CD14-positive monocyte (primary cell): ENCODE results near the gene MLLT3. TPM values are rescaled to one million over a fixed set of nuclear protein-coding genes. Genes with fewer than 3 reads are reported as not detected.

Experiments
- DNase-seq, 3 donors: peaks; one replicate each; pipeline ENCODE4 v3.0.0-alpha.2; 2011 to 2022
- H2AFZ ChIP-seq: 2 replicates; pipeline ENCODE4 v1.6.0; 2012; ENCODE audit warnings: mild to moderate bottlenecking, low read depth, low read length, inconsistent platforms; ENCODE audit not compliant: insufficient read depth, poor library complexity, severe bottlenecking
- H3K27ac ChIP-seq, 2 donors: 1 replicate in 1 of 2; 2 replicates in 1 of 2; pipeline ENCODE4 v1.5.1; 2012 to 2013; ENCODE audit warnings: low read length in 2 of 2, control low read depth in 1 of 2, inconsistent platforms in 1 of 2, low read depth in 1 of 2, mild to moderate bottlenecking in 1 of 2
- H3K27me3 ChIP-seq, 2 donors: one replicate each; pipeline versions ENCODE4 v1.6.0 to v1.6.1; 2011 to 2013; ENCODE audit warnings: low read length in 2 of 2; ENCODE audit not compliant: control insufficient read depth in 2 of 2, insufficient read depth in 2 of 2
- H3K36me3 ChIP-seq, 2 donors: replicated peaks in 1 of 2; 1 replicate in 1 of 2; 2 replicates in 1 of 2; pipeline versions ENCODE4 v1.5.1 to v1.6.1; 2012 to 2013; ENCODE audit warnings: low read length in 2 of 2, control low read depth in 1 of 2, inconsistent platforms in 1 of 2, mild to moderate bottlenecking in 1 of 2; ENCODE audit not compliant: insufficient read depth in 2 of 2, control insufficient read depth in 1 of 2
- H3K4me1 ChIP-seq, 2 donors: 1 replicate in 1 of 2; 2 replicates in 1 of 2; pipeline versions ENCODE4 v1.5.1 to v1.6.1; 2012 to 2013; ENCODE audit warnings: low read length in 2 of 2, control low read depth in 1 of 2, inconsistent platforms in 1 of 2, mild to moderate bottlenecking in 1 of 2, moderate library complexity in 1 of 2; ENCODE audit not compliant: insufficient read depth in 2 of 2, control insufficient read depth in 1 of 2
- H3K4me2 ChIP-seq: replicated peaks from 2 replicates; pipeline ENCODE3; 2012; ENCODE audit warnings: low read length, moderate library complexity, mild to moderate bottlenecking; ENCODE audit not compliant: poor library complexity, severe bottlenecking; ENCODE audit errors: extremely low read depth
- H3K4me3 ChIP-seq, 3 experiments: fragments of 200-600 bp in 1 of 3; sonication (generic) in 1 of 3; replicated peaks in 1 of 3; 1 replicate in 2 of 3; 2 replicates in 1 of 3; pipeline ENCODE4 v1.5.1; 2011 to 2013; ENCODE audit warnings: low read length in 3 of 3, mild to moderate bottlenecking in 3 of 3, control low read depth in 2 of 3, low read depth in 2 of 3, inconsistent platforms in 1 of 3, moderate library complexity in 1 of 3
- H3K79me2 ChIP-seq: 2 replicates; pipeline ENCODE4 v1.6.0; 2012; ENCODE audit warnings: mild to moderate bottlenecking, control low read depth, inconsistent platforms, low read length, moderate library complexity; ENCODE audit not compliant: insufficient read depth
- H3K9ac ChIP-seq: 2 replicates; pipeline ENCODE4 v1.6.0; 2017; ENCODE audit warnings: low read length, mild to moderate bottlenecking; ENCODE audit not compliant: insufficient read depth, poor library complexity, severe bottlenecking
- H3K9me3 ChIP-seq, 2 donors: replicated peaks in 1 of 2; 1 replicate in 1 of 2; 2 replicates in 1 of 2; pipeline versions ENCODE4 v1.5.1 to v1.6.1; 2012 to 2013; ENCODE audit warnings: low read length in 2 of 2, control low read depth in 1 of 2; ENCODE audit not compliant: control insufficient read depth in 1 of 2, insufficient read depth in 1 of 2
- H4K20me1 ChIP-seq: 2 replicates; pipeline ENCODE4 v1.6.0; 2012; ENCODE audit warnings: mild to moderate bottlenecking, low read length, control low read depth, moderate library complexity; ENCODE audit not compliant: insufficient read depth
- H3K27ac Mint-ChIP-seq, 7 donors: one replicate each; pipeline ENCODE4 v1.8.0; 2020; ENCODE audit warnings: mild to moderate bottlenecking in 7 of 7, mixed read lengths in 7 of 7, moderate library complexity in 6 of 7, inconsistent platforms in 2 of 7
- H3K27me3 Mint-ChIP-seq, 3 donors: one replicate each; pipeline ENCODE4 v1.8.0; 2021 to 2022; ENCODE audit warnings: low read depth in 3 of 3, mild to moderate bottlenecking in 3 of 3, mixed read lengths in 3 of 3, moderate library complexity in 3 of 3, inconsistent platforms in 1 of 3
- H3K36me3 Mint-ChIP-seq, 2 donors: one replicate each; pipeline ENCODE4 v1.8.0; 2020; ENCODE audit warnings: mixed read lengths in 2 of 2, inconsistent platforms in 1 of 2, mild to moderate bottlenecking in 1 of 2
- H3K4me1 Mint-ChIP-seq: one replicate; pipeline ENCODE4 v1.8.0; 2020; ENCODE audit warnings: mild to moderate bottlenecking, mixed read lengths
- H3K4me3 Mint-ChIP-seq, 2 donors: one replicate each; pipeline ENCODE4 v1.8.0; 2020; ENCODE audit warnings: mild to moderate bottlenecking in 2 of 2, mixed read lengths in 2 of 2, moderate library complexity in 1 of 2
- H3K9me3 Mint-ChIP-seq, 7 donors: one replicate each; pipeline ENCODE4 v1.8.0; 2020 to 2022; ENCODE audit warnings: mixed read lengths in 7 of 7, mild to moderate bottlenecking in 6 of 7, moderate library complexity in 6 of 7, inconsistent platforms in 2 of 7
- CTCF ChIP-seq: fragments of 200-600 bp; IDR thresholded peaks from one replicate; pipeline ENCODE4 v1.8.0; 2022; ENCODE audit warnings: antibody characterized with exemption, mild to moderate bottlenecking
- WGBS: methylation state at CpG from one replicate; pipeline ENCODE4 v1.1.5; 2013; ENCODE audit warnings: missing lambda C conversion rate; ENCODE audit not compliant: insufficient coverage; 5-methylcytosine and 5-hydroxymethylcytosine counted together
- intact Hi-C, 2 donors: fragments of 100-400 bp; cut with micrococcal nuclease; formaldehyde crosslinking; loops; one replicate each; pipeline versions ENCODE4 v1.15.0 to v1.15.1; 2023
- polyA plus RNA-seq, 3 donors: library from polyadenylated mRNA; depleted of rRNA in 1 of 3; unstranded in 2 of 3; stranded (reverse) in 1 of 3; fragments of 300-500 nt in 2 of 3; fragments of >200 nt in 1 of 3; fragmentation: Illumina TruSeq in 2 of 3; gene quantifications; 1 replicate in 2 of 3; 2 replicates in 1 of 3; pipeline ENCODE4 v1.2.3, GENCODE V29; 2012 to 2021

Gene MLLT3
- polyA plus RNA-seq, 3 donors: 0.81 to 2.3 (median 1.5) TPM

DNA sequence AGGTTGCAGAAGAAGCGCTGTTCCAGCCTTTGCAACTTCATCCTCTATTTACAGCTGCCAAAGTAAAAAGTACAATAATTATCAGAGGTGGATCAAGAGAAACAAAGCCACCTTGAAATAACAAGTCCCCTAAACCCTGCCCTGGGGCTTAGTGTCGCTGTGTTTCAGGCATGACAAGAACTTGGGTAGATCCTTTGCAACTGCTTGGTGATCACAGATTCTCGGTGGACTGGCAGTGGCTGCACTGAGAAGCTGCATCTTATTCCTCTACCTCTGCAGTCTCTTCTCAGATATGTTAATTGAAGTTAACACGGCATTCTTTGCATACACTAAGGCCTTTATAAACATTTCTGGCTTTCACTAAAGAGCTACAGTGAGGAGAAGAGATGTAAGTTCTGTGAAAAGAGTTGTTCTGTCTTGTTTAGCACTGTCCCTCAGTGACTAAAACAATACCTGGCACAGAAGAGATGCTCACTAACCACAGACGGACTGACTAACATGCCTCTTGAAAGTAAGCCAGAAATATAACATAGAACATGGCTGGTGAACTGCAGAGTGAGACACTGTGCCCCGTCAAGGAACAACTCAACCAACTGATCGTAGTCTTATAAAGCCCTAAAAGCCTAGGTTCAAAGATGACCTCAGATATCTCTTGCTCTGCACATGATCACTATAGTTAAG is 144.2 kb downstream of the MLLT3 start:
- TF ChIP-seq CTCF: no peak
- H3K9me3 Mint-ChIP-seq: peaks cover 0 to 3% (median 0%) of the 10 kb centered on the region in 7 donors
- H4K20me1 ChIP-seq: no peaks in the 10 kb centered on the region

DNA sequence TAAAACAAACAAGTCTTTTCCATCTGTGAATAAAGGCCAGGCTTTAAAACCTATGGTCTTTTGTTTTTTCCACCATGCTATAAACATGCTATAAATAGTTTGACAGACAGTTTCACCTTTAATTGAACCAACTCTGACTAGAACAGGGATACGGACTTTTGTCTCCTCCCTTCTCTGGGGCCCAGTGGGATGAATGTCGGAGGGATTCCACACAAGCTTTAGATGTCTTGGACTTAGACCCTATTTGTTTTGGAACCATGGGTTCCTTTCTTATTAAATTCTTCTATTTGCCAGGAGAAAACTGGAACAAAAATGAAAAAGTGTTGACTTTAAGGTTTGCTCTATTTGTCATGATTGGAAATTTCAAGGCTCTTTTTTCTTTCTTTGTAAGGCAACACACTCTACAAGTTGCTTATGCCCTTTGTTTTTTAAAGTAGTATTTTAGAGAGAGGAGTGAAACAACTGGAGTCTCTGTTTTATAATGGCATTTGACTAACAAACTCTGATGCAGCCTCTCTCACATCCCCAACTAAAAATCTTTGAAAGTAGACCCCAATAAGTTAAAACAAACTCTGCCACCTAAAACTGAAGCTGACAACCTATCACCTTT is 145.3 kb downstream of the MLLT3 start:
- no peaks in the 10 kb centered on the region for H3K27me3 Mint-ChIP-seq
- no peaks in the 10 kb centered on the region for H3K36me3 Mint-ChIP-seq
- Histone ChIP-seq H3K4me3 (no peak overlapping the region), H3K27ac (no peak overlapping the region), H3K36me3 (no peaks in the 10 kb centered on the region), H3K9ac (no peak overlapping the region), H3K79me2 (no peaks in the 10 kb centered on the region), H2AFZ (no peak overlapping the region), H3K9me3 (no peaks in the 10 kb centered on the region), H3K4me1 (no peaks in the 10 kb centered on the region), H4K20me1 (no peaks in the 10 kb centered on the region), H3K27me3 (no peaks in the 10 kb centered on the region), H3K4me2 (no peak overlapping the region)
- H3K4me3 Mint-ChIP-seq: no peak overlapping the region
- H3K27ac Mint-ChIP-seq: no peak overlapping the region
- TF ChIP-seq CTCF: no peak
- H3K9me3 Mint-ChIP-seq: no peaks in the 10 kb centered on the region
- WGBS: no CpG with 5 or more reads among the region's 2 CpGs
- peaks cover 6% of the 10 kb centered on the region for H3K4me1 Mint-ChIP-seq
- no peak for DNase-seq
- intact Hi-C loops: no loop called here

More for the DNA sequence above, 144.2 kb downstream of the MLLT3 start:
- Mint-ChIP-seq H3K36me3 (no peaks in the 10 kb centered on the region), H3K4me3 (no peak overlapping the region), H3K4me1 (peaks cover 6% of the 10 kb centered on the region), H3K27me3 (no peaks in the 10 kb centered on the region), H3K27ac (no peak overlapping the region)
- no peak overlapping the region for H2AFZ ChIP-seq
- no peak for DNase-seq
- intact Hi-C loops: no loop called here
- no peak overlapping the region for H3K4me3 ChIP-seq
- no peaks in the 10 kb centered on the region for H3K27me3 ChIP-seq
- H3K9me3 ChIP-seq: no peaks in the 10 kb centered on the region
- H3K27ac ChIP-seq: no peak overlapping the region
- WGBS: 100% methylated on average over 1 of the region's 7 CpGs
- no peaks in the 10 kb centered on the region for H3K79me2 ChIP-seq
- H3K36me3 ChIP-seq: no peaks in the 10 kb centered on the region
- H3K4me1 ChIP-seq: no peaks in the 10 kb centered on the region
- H3K9ac ChIP-seq: no peak overlapping the region
- no peak overlapping the region for H3K4me2 ChIP-seq
